K562 (cell line): Measurements from ENCODE around the gene PCK2.

ENCODE experiments used
- DPF2 ChIP-seq: fragments of 450-650 bp; IDR thresholded peaks from 2 replicates; pipeline ENCODE4 v1.6.1; 2016
- POLR2A ChIP-seq: fragments of 450-650 bp; conservative IDR thresholded peaks from 2 replicates; pipeline ENCODE4 v1.6.1; 2016
- RBM22 ChIP-seq: fragments of 200-400 bp; formaldehyde crosslinking; IDR thresholded peaks from 2 replicates; pipeline ENCODE4 v1.6.1; 2018; ENCODE audit warnings: low read length, low read depth; ENCODE audit not compliant: poor library complexity, severe bottlenecking
- RFX5 ChIP-seq: IDR thresholded peaks from 2 replicates; pipeline ENCODE4 v1.6.1; 2011; ENCODE audit warnings: low read depth, mild to moderate bottlenecking, improper control_type of control experiment, low read length
- ZNF12 ChIP-seq: sonication (generic); formaldehyde crosslinking; IDR thresholded peaks from 2 replicates; pipeline ENCODE4 v1.4.0; 2020; ENCODE audit warnings: mild to moderate bottlenecking, missing genetic modification reagents
- TF ChIP-seq, protein P1 (sequence below), 3 experiments: fragments of 200-800 bp in 1 of 3; fragments of 250-450 bp in 1 of 3; fragments of 450-650 bp in 1 of 3; sonication (Bioruptor Pico) in 1 of 3; sonication (Bioruptor generic) in 1 of 3; formaldehyde crosslinking in 1 of 3; IDR thresholded peaks; 2 replicates each; pipeline versions ENCODE4 v1.6.1 to v1.8.0; 2016 to 2022; ENCODE audit warnings: mild to moderate bottlenecking in 2 of 3, missing genetic modification characterization in 2 of 3, missing compliant biosample characterization in 1 of 3, moderate library complexity in 1 of 3

- TF ChIP-seq DPF2 (no peak), ZNF12 (CRISPR knock-in tag) (no peak), RBM22 (no peak), RFX5 (no peak), POLR2A (no peak)
- TF ChIP-seq, protein P1, sequence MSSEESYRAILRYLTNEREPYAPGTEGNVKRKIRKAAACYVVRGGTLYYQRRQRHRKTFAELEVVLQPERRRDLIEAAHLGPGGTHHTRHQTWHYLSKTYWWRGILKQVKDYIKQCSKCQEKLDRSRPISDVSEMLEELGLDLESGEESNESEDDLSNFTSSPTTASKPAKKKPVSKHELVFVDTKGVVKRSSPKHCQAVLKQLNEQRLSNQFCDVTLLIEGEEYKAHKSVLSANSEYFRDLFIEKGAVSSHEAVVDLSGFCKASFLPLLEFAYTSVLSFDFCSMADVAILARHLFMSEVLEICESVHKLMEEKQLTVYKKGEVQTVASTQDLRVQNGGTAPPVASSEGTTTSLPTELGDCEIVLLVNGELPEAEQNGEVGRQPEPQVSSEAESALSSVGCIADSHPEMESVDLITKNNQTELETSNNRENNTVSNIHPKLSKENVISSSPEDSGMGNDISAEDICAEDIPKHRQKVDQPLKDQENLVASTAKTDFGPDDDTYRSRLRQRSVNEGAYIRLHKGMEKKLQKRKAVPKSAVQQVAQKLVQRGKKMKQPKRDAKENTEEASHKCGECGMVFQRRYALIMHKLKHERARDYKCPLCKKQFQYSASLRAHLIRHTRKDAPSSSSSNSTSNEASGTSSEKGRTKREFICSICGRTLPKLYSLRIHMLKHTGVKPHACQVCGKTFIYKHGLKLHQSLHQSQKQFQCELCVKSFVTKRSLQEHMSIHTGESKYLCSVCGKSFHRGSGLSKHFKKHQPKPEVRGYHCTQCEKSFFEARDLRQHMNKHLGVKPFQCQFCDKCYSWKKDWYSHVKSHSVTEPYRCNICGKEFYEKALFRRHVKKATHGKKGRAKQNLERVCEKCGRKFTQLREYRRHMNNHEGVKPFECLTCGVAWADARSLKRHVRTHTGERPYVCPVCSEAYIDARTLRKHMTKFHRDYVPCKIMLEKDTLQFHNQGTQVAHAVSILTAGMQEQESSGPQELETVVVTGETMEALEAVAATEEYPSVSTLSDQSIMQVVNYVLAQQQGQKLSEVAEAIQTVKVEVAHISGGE (CRISPR knock-in tag; IDR thresholded peaks at IDR 0.05), result no peak
These were observed 12.7 kb downstream of the PCK2 start for GRCh38 chr14:24106672-24107271.
